ELF-1 (cell line): Measurements from ENCODE around the gene PRKCZ.
"Not testable (repeated sequence)": the region's sequence is repeated elsewhere in the genome, so short reads cannot be mapped to it uniquely, and the experiment has no call there.

Experiments
- DNase-seq: peaks from one replicate; pipeline ENCODE4 v3.0.0-alpha.2; 2016; ENCODE audit warnings: low read depth, low spot score

PRKCZ gene

GRCh38 chr1:2084306-2084705 is 34.1 kb downstream of the PRKCZ start:
- no peak for DNase-seq

- DNase-seq, result no peak
Measured at GRCh38 chr1:2085080-2085479, 34.9 kb downstream of the PRKCZ start.

GRCh38 chr1:2086446-2087078 is 36.4 kb downstream of the PRKCZ start:
- DNase-seq, result no peak

- no peak for DNase-seq
Measured at GRCh38 chr1:2087766-2088165, 37.6 kb downstream of the PRKCZ start.

- peak; percentile 55 for DNase-seq
Measured at GRCh38 chr1:2088458-2088857, 38.2 kb downstream of the PRKCZ start.

GRCh38 chr1:2089051-2089450 is 38.8 kb downstream of the PRKCZ start:
- DNase-seq, result no peak

GRCh38 chr1:2090216-2090890 is 40.1 kb downstream of the PRKCZ start:
- no peak for DNase-seq

- peak; percentile 80 for DNase-seq
Measured at GRCh38 chr1:2091611-2092604, 41.7 kb downstream of the PRKCZ start.

GRCh38 chr1:2093055-2093454 is 42.8 kb downstream of the PRKCZ start:
- DNase-seq, result no peak

- no peak for DNase-seq
Measured at GRCh38 chr1:2093636-2094035, 43.4 kb downstream of the PRKCZ start.

GRCh38 chr1:2094269-2095158 is 44.3 kb downstream of the PRKCZ start:
- not testable (repeated sequence) for DNase-seq

GRCh38 chr1:2095394-2095793 is 45.2 kb downstream of the PRKCZ start:
- no peak for DNase-seq

GRCh38 chr1:2095981-2096736 is 45.9 kb downstream of the PRKCZ start:
- DNase-seq, result no peak

GRCh38 chr1:2097386-2098300 is 47.4 kb downstream of the PRKCZ start:
- DNase-seq, result no peak

- no peak for DNase-seq
Measured at GRCh38 chr1:2098301-2098698, 48.1 kb downstream of the PRKCZ start.

GRCh38 chr1:2098839-2099785 is 48.9 kb downstream of the PRKCZ start:
- peak; percentile 34 for DNase-seq

GRCh38 chr1:2099886-2100779 is 49.9 kb downstream of the PRKCZ start:
- no peak for DNase-seq
